Stimulated activated CD4-positive, alpha-beta T cell treated with anti-CD3 and anti-CD28 coated beads, Interleukin-4, amount 100 ng/mL, for 1 hour (primary cell): ENCODE data around the gene ADAMTS13.

Source experiments
- DNase-seq: peaks from one replicate; pipeline ENCODE4 v3.0.0-alpha.2; 2020

ADAMTS13 gene

GRCh38 chr9:133492061-133493021, 70.2 kb downstream of the ADAMTS13 start:
- no peak for DNase-seq

GRCh38 chr9:133493428-133493827, 71.3 kb downstream of the ADAMTS13 start:
- no peak for DNase-seq

- DNase-seq: no peak
Observed at GRCh38 chr9:133493845-133494540, 71.8 kb downstream of the ADAMTS13 start.

- DNase-seq: no peak
Observed at GRCh38 chr9:133494636-133495326, 72.6 kb downstream of the ADAMTS13 start.

GRCh38 chr9:133495327-133496293, 73.4 kb downstream of the ADAMTS13 start:
- DNase-seq: no peak

GRCh38 chr9:133496861-133497842, 75.0 kb downstream of the ADAMTS13 start:
- DNase-seq: no peak

DNA sequence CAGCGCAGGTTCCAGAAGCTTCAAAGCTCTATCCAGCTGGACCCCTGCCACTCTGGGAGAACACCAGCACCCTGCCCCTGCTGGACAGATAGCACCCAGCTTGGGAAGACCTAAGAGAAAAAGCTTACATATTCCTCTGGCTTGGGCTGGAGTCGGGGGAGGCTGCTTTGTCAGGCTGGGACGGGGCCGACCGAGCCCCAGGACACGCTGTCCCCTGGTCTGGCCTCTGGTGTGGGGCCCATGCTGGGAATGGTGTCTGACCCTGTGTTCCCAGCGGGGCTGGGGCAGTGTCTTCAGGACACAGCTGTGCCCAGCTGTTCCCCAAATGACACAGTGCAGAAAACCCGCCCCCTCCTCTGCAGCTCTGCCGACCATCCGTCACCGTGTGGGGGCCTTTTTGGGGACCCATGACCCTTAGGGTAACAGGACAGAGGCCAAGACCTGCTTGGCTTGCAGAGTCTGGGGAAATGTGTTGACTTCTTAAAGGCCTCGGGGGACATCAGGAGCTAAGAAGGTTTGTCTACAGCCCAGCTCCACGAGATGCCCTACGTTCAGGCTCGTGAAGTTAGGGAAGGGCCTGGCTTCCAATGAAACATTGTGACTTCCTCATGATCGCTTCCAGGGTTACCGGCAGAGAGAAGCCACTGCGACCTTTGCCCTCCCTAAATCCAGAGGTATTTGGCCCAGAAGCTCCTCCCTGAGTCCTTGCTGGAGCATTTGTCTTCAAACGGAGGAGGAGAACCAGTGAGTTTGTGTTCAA, 77.1 kb downstream of the ADAMTS13 start:
- DNase-seq: no peak

- DNase-seq: no peak
Observed at GRCh38 chr9:133499892-133500270, 77.7 kb downstream of the ADAMTS13 start.

GRCh38 chr9:133502112-133502511, 79.9 kb downstream of the ADAMTS13 start:
- DNase-seq: no peak

DNA sequence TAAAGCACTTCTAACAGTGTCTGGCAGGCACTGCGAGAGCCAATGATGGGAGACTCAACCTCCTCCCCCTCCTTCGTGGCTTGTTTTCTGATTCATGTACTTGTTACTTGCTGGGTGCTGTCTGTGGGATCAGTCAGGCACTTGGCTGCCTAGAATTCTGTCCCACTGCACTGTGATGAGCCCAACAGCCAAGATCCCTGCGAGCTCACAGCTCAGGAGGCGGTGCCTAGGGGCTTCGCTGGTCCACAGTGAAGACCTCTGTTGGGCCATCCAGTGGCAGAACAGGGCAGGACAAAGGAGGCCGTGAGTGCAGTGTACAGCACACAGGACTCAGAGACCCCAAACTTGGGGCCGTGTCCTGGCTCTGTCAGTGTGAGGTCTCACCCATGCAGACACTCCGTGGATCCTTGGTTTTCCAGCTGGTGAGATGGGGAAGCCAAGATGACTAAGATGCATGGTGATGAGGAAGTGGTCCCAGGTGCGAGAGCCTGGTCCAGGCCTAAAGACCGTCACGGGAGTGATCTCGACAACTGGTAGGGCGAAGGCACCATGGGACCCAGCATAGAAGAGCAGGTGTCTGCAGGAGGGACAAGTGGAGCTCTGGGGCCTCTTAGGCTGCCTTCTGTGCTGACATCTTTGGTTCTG, 83.1 kb downstream of the ADAMTS13 start:
- no peak for DNase-seq

- DNase-seq: no peak
Observed at GRCh38 chr9:133505901-133506652, 83.9 kb downstream of the ADAMTS13 start.

GRCh38 chr9:133506653-133507038, 84.5 kb downstream of the ADAMTS13 start:
- no peak for DNase-seq

- DNase-seq: no peak
Observed at GRCh38 chr9:133507246-133507965, 85.2 kb downstream of the ADAMTS13 start.

GRCh38 chr9:133508046-133508445, 85.9 kb downstream of the ADAMTS13 start:
- no peak for DNase-seq
